Stimulated activated CD4-positive, alpha-beta T cell treated with anti-CD3 and anti-CD28 coated beads, Interleukin-1b, Interleukin-23, amount 100 ng/mL, for 1 hour (primary cell): ENCODE results near the gene CEP72.

Experiments
- DNase-seq, 2 donors: peaks; one replicate each; pipeline ENCODE4 v3.0.0-alpha.2; 2020; ENCODE audit warnings: low read depth in 2 of 2

The CEP72 gene

GRCh38 chr5:638501-639252 lies 26.5 kb downstream of the CEP72 start:
- DNase-seq = no peak

- DNase-seq = no peak
Observed at GRCh38 chr5:639253-639530, 27.1 kb downstream of the CEP72 start.

GRCh38 chr5:639584-640213 lies 27.6 kb downstream of the CEP72 start:
- DNase-seq = no peak

- no peak for DNase-seq
Observed at GRCh38 chr5:640461-641330, 28.6 kb downstream of the CEP72 start.

GRCh38 chr5:641331-641765 lies 29.2 kb downstream of the CEP72 start:
- DNase-seq = no peak

- no peak for DNase-seq
Observed at GRCh38 chr5:642481-642880, 30.3 kb downstream of the CEP72 start.

GRCh38 chr5:643351-643801 lies 31.2 kb downstream of the CEP72 start:
- no peak for DNase-seq

- DNase-seq = no peak
Observed at GRCh38 chr5:643811-644271, 31.7 kb downstream of the CEP72 start.

- no peak for DNase-seq
Observed at GRCh38 chr5:644509-644908, 32.4 kb downstream of the CEP72 start.

GRCh38 chr5:644971-645370 lies 32.8 kb downstream of the CEP72 start:
- DNase-seq = no peak

GRCh38 chr5:645421-645820 lies 33.3 kb downstream of the CEP72 start:
- DNase-seq = no peak

- DNase-seq = no peak
Observed at GRCh38 chr5:646396-647201, 34.5 kb downstream of the CEP72 start.

GRCh38 chr5:647311-647710 lies 35.2 kb downstream of the CEP72 start:
- no peak for DNase-seq

- no peak for DNase-seq
Observed at GRCh38 chr5:647727-648126, 35.6 kb downstream of the CEP72 start.

GRCh38 chr5:651296-652022 lies 39.3 kb downstream of the CEP72 start:
- DNase-seq = no peak

- no peak for DNase-seq
Observed at GRCh38 chr5:652023-652515, 39.9 kb downstream of the CEP72 start.

GRCh38 chr5:652773-653350 lies 40.7 kb downstream of the CEP72 start:
- DNase-seq = no peak

- no peak for DNase-seq
Observed at GRCh38 chr5:654071-654778, 42.1 kb downstream of the CEP72 start.

- no peak for DNase-seq
Observed at GRCh38 chr5:655406-655805, 43.3 kb downstream of the CEP72 start.

- no peak for DNase-seq
Observed at GRCh38 chr5:657570-657969, 45.4 kb downstream of the CEP72 start.
